ENCODE measurements around the gene TTLL5. TPM values are rescaled to one million over a fixed set of nuclear protein-coding genes. Genes with fewer than 3 reads are reported as not detected.

Gene TTLL5
- total RNA-seq, 2 experiments from 2014 or later, result 19.8 to 26.4 TPM

- ChIA-PET POLR2A (no interaction called here), CTCF (no interaction called here)
- no peaks in the 10 kb centered on the region for H3K27me3 ChIP-seq (ENCODE audit: control insufficient read depth in 1 of 2, insufficient read depth in 2 of 2, low read length in 2 of 2)
- no peak for TF ChIP-seq CTCF (IDR thresholded peaks at IDR 0.05)
- Mint-ChIP-seq H3K27ac (no peak overlapping the region), H3K4me3 (no peak overlapping the region), H3K27me3 (no peaks in the 10 kb centered on the region), H3K36me3 (ENCODE audit: low read depth) (no peaks in the 10 kb centered on the region), H3K4me1 (ENCODE audit: low read depth) (no peaks in the 10 kb centered on the region), H3K9me3 (no peaks in the 10 kb centered on the region)
- DNase-seq (no peak), ATAC-seq (ENCODE audit: poor library complexity) (no peak)
- no peaks in the 10 kb centered on the region for H3K36me3 ChIP-seq (ENCODE audit: insufficient read depth, low read length)
- no peak overlapping the region for H3K27ac ChIP-seq (ENCODE audit: low read depth in 1 of 2, low read length in 2 of 2)
- no peaks in the 10 kb centered on the region for H3K9me3 ChIP-seq (ENCODE audit: control insufficient read depth in 1 of 2, insufficient read depth in 1 of 2, low read length in 2 of 2)
- no peak overlapping the region for H3K4me3 ChIP-seq (ENCODE audit: low read length)
- H3K4me1 ChIP-seq (ENCODE audit: insufficient read depth, low read length), result no peaks in the 10 kb centered on the region
- intact Hi-C loops (cut with DNase I, micrococcal nuclease), result no loop called here
Measured at GRCh38 chr14:75628816-75629215, 32.2 kb upstream of the TTLL5 start.

- no peaks in the 10 kb centered on the region for H3K27me3 ChIP-seq (ENCODE audit: control insufficient read depth in 1 of 2, insufficient read depth in 2 of 2, low read length in 2 of 2)
- no peaks in the 10 kb centered on the region for H3K36me3 ChIP-seq (ENCODE audit: insufficient read depth, low read length)
- Mint-ChIP-seq H3K27me3 (no peaks in the 10 kb centered on the region), H3K4me1 (ENCODE audit: low read depth) (no peaks in the 10 kb centered on the region), H3K36me3 (ENCODE audit: low read depth) (peaks cover 5% of the 10 kb centered on the region), H3K9me3 (no peaks in the 10 kb centered on the region), H3K27ac (no peak overlapping the region), H3K4me3 (no peak overlapping the region)
- no peak overlapping the region for H3K4me3 ChIP-seq (ENCODE audit: low read length)
- no peak overlapping the region for H3K27ac ChIP-seq (ENCODE audit: low read depth in 1 of 2, low read length in 2 of 2)
- POLR2A ChIA-PET, result no interaction called here
- intact Hi-C loops (cut with DNase I, micrococcal nuclease), result no loop called here
- ATAC-seq (ENCODE audit: poor library complexity) (no peak), DNase-seq (no peak)
- H3K9me3 ChIP-seq (ENCODE audit: control insufficient read depth in 1 of 2, insufficient read depth in 1 of 2, low read length in 2 of 2), result no peaks in the 10 kb centered on the region
- CTCF ChIA-PET, result no interaction called here
- no peaks in the 10 kb centered on the region for H3K4me1 ChIP-seq (ENCODE audit: insufficient read depth, low read length)
- no peak for TF ChIP-seq CTCF (IDR thresholded peaks at IDR 0.05)
Measured at GRCh38 chr14:75630695-75631452, 30.2 kb upstream of the TTLL5 start.

GRCh38 chr14:75631453-75631831 is 29.6 kb upstream of the TTLL5 start:
- DNase-seq (no peak), ATAC-seq (ENCODE audit: poor library complexity) (no peak)
- H3K9me3 ChIP-seq (ENCODE audit: control insufficient read depth in 1 of 2, insufficient read depth in 1 of 2, low read length in 2 of 2), result no peaks in the 10 kb centered on the region
- Mint-ChIP-seq H3K9me3 (no peaks in the 10 kb centered on the region), H3K36me3 (ENCODE audit: low read depth) (peaks cover 5% of the 10 kb centered on the region), H3K27me3 (no peaks in the 10 kb centered on the region), H3K27ac (no peak overlapping the region), H3K4me1 (ENCODE audit: low read depth) (no peaks in the 10 kb centered on the region), H3K4me3 (no peak overlapping the region)
- TF ChIP-seq CTCF (IDR thresholded peaks at IDR 0.05), result no peak
- CTCF ChIA-PET, result no interaction called here
- H3K36me3 ChIP-seq (ENCODE audit: insufficient read depth, low read length), result no peaks in the 10 kb centered on the region
- H3K27me3 ChIP-seq (ENCODE audit: control insufficient read depth in 1 of 2, insufficient read depth in 2 of 2, low read length in 2 of 2), result no peaks in the 10 kb centered on the region
- POLR2A ChIA-PET, result no interaction called here
- no peaks in the 10 kb centered on the region for H3K4me1 ChIP-seq (ENCODE audit: insufficient read depth, low read length)
- H3K27ac ChIP-seq (ENCODE audit: low read depth in 1 of 2, low read length in 2 of 2), result no peak overlapping the region
- no peak overlapping the region for H3K4me3 ChIP-seq (ENCODE audit: low read length)
- intact Hi-C loops (cut with DNase I, micrococcal nuclease), result no loop called here

Data from CD4-positive, alpha-beta T cell (primary cell).